Measurements from ENCODE around the gene KCNF1.

DNA sequence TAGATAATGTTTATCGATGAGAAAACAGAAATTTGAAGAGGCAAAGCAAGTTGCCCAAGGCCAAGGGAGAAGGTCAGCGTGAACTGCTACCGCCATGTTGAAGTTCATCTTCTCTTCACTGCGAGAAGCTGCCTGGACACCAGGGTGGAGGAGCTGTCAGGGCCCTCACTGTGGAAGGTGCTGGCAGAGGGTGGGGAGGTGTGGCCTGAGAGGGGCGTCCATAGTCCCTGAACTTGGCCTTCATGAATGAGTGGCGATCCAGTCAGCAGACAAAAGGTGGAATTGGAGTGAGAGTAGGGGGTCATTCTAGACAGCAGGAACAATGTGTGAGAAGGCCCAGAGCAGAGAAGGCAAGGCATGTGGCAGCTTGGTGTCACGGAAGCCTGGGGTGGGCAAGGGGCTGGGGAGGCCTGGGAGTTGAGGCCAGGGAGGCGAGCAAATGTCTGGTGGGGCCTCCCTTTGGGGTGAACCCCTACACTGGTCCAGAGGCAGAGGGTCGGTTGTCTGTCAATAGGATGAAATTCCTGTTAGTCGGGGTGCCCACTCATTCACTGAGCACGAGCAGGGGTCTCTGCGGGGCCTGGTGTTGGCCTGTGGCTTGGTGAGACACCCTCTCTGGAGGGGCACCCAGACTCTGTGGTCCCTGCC, 33.3 kb upstream of the KCNF1 start:
- TF ChIP-seq ZNF274 (IDR thresholded peaks at IDR 0.05; ENCODE audit: low read depth, low read length) (no peak), YY1 (IDR thresholded peaks at IDR 0.05; ENCODE audit: insufficient read depth, insufficient read length) (no peak), SUZ12 (IDR thresholded peaks at IDR 0.05; ENCODE audit: extremely low read depth, insufficient read depth, insufficient read length) (no peak)
